BE2C (cell line): Measurements from ENCODE around the gene TXNDC11.

Experiments
- DNase-seq: peaks from one replicate; pipeline ENCODE4 v3.0.0-alpha.2; 2020
- H3K27me3 ChIP-seq: fragments of 250-450 bp; sonication (Bioruptor Pico); 2 replicates; pipeline ENCODE4 v1.5.1; 2020; ENCODE audit warnings: mild to moderate bottlenecking
- H3K36me3 ChIP-seq: fragments of 250-450 bp; sonication (Bioruptor Pico); 2 replicates; pipeline ENCODE4 v1.5.1; 2020; ENCODE audit warnings: mild to moderate bottlenecking
- H3K4me1 ChIP-seq: fragments of 250-450 bp; sonication (Bioruptor Pico); 2 replicates; pipeline ENCODE4 v1.5.1; 2020
- H3K4me3 ChIP-seq: 2 replicates; pipeline ENCODE4 v1.5.1; 2011; ENCODE audit warnings: low read depth, low read length
- H3K9me3 ChIP-seq: fragments of 250-450 bp; sonication (Bioruptor Pico); 2 replicates; pipeline ENCODE4 v1.5.1; 2020
- CTCF ChIP-seq: IDR thresholded peaks from 2 replicates; pipeline ENCODE4 v1.5.1; 2012; ENCODE audit warnings: mild to moderate bottlenecking, low read depth, low read length

TXNDC11 gene

DNA sequence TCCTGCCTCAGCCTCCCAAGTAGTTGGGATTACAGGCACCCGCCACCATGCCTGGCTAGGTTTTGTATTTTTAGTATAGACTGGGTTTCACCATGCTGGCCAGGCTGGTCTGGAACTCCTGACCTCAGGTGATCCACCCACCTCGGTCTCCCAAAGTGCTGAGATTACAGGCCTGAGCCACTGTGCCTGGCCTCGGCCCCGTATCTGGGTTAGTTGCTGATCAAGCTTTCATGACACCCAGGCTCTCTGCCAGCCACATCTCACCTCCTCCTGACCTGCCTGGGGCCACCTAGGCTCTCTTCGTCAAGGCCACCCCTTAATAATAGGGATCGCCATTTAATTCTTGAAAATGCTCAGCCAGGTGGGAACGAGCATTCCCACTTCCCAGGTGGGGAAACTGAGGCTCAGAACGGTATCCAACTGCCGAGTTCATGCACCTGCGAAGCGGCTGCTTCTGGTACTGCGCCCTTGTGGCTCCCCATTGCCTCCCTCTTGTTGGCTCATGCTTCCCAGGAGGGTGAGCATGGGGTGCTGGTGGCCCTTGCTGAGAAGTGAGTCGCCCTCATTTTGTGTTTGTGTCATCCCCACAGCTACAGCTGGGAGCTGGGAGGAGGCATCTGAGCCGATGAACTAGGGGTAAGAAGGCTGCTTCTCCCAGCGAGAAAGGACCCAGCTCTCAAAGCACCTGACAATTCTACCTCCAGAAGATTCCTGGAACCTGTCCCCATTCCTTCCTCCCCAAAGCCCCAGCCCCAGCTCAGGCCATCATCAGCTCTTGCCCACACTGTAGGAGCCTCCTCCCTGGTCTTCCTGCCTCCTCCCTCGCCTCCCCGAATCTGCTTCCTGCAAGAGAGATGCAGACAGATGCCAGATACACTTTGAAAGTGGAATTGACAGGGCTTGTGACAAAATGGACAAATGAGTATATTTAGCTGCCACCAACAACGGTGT is 91.7 kb downstream of the TXNDC11 start:
- Histone ChIP-seq H3K4me1 (no peaks in the 10 kb centered on the region), H3K9me3 (no peaks in the 10 kb centered on the region), H3K4me3 (no peak overlapping the region), H3K36me3 (no peaks in the 10 kb centered on the region), H3K27me3 (no peaks in the 10 kb centered on the region)
- no peak for TF ChIP-seq CTCF
- no peak for DNase-seq

DNA sequence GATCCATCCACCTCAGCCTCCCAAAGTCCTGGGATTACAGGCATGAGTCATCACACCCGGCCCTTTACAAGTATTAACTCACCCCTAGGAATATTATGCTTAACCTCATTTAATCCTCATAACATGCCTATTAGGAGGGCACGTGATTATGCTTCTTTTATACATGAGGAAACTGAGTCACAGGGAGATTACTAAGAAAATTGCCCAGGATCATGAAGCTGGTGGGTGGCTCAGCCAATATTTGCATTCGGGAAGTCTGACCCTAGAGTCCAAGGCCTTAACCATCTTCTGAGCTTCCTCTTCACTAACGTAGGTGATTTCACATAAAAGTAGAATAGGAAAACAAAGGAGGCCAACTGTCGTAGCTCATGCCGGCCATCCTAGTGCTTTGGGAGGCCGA is 93.4 kb downstream of the TXNDC11 start:
- Histone ChIP-seq H3K36me3 (no peaks in the 10 kb centered on the region), H3K9me3 (no peaks in the 10 kb centered on the region), H3K4me3 (no peak overlapping the region), H3K27me3 (no peaks in the 10 kb centered on the region), H3K4me1 (no peaks in the 10 kb centered on the region)
- no peak for TF ChIP-seq CTCF
- DNase-seq: no peak

GRCh38 chr16:11642765-11643116 is 99.9 kb downstream of the TXNDC11 start:
- Histone ChIP-seq H3K9me3 (no peaks in the 10 kb centered on the region), H3K4me3 (no peak overlapping the region), H3K27me3 (no peaks in the 10 kb centered on the region), H3K36me3 (no peaks in the 10 kb centered on the region), H3K4me1 (no peaks in the 10 kb centered on the region; the same call in 1 of the 2 replicates)
- no peak for TF ChIP-seq CTCF
- DNase-seq: no peak

- Histone ChIP-seq H3K9me3 (no peaks in the 10 kb centered on the region), H3K4me1 (no peaks in the 10 kb centered on the region; the same call in 1 of the 2 replicates), H3K27me3 (no peaks in the 10 kb centered on the region), H3K4me3 (no peak overlapping the region), H3K36me3 (no peaks in the 10 kb centered on the region)
- DNase-seq: no peak
- peak; percentile 68 for TF ChIP-seq CTCF
These were observed 101.5 kb downstream of the TXNDC11 start for GRCh38 chr16:11640987-11641817.

DNA sequence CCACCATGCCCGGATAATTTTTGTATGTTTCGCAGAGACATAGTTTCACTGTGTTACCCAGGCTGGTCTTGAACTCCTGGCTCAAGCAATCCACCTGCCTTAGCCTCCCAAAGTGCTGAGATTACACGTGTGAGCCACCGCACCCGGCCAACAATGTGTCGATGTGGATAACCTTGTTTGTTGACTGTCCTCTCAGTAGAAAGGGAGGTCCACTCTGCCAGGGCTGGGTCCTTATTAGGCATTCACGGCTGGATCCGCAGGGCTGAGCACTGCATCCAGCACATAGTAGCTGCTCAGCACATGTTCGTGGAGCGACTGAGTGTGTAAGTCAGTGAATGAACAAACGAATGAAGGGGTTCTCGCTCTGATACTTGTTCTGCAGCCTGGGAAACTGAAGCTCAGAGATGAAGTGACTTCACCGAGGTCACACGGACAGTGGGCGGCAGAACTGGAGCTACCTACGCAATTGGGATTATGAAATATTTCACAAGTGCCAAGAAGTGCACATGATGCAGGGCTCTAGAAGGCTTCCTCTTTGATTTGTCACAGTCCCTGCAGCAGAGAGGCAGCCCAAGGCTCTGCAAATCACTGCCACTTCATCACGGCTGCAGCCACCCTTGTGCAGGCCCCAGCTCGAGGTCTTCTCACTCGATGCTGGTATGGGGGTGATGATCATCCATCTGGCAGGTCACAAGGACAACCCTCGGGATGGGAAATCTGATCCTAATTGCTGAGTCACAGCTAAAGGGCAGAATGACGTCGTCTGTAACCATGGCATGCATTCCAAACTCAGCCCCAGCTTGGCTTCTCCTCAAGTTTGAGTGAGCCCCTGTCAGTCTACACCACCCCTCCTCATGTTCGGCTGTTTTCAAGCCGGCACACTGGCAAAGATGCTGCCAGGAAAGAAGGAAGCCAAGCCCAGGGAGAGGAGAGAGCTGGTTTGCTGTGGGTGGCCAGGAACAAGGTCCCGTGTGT is 102.4 kb downstream of the TXNDC11 start:
- H3K27me3 ChIP-seq: no peaks in the 10 kb centered on the region
- H3K4me3 ChIP-seq: no peak overlapping the region
- no peaks in the 10 kb centered on the region; the same call in 1 of the 2 replicates for H3K4me1 ChIP-seq
- DNase-seq: peak; percentile 30
- TF ChIP-seq CTCF: no peak
- no peaks in the 10 kb centered on the region for H3K36me3 ChIP-seq
- no peaks in the 10 kb centered on the region for H3K9me3 ChIP-seq
